ENCODE measurements around the gene LSM4.
"Not testable (repeated sequence)": the region's sequence is repeated elsewhere in the genome, so short reads cannot be mapped to it uniquely, and the experiment has no call there.

LSM4 gene

GRCh38 chr19:18340190-18340989, 17.5 kb upstream of the LSM4 start, which contains the start of gene PGPEP1:
PGPEP1 (plus strand) TSS chr19:18340598; CDS start chr19:18340682, 84 bp downstream.
- Histone ChIP-seq H3K4me1 (ENCODE audit: insufficient read depth, low read length) (peaks cover 4% of the 10 kb centered on the region), H3K27me3 (ENCODE audit: insufficient read depth, low read length) (no peaks in the 10 kb centered on the region), H3K9ac (ENCODE audit: low read depth, low read length) (peak within 1 kb of the TSS; percentile 65; the same call in 1 of the 2 replicates), H3K4me3 (ENCODE audit: low read length) (peak within 1 kb of the TSS; percentile 80), H3K27ac (ENCODE audit: low read length) (no peak within 1 kb of the TSS), H3K9me3 (ENCODE audit: insufficient read depth, low read depth, low read length) (no peaks in the 10 kb centered on the region), H3K36me3 (ENCODE audit: insufficient read depth, low read depth, low read length) (no peaks in the 10 kb centered on the region; the same call in 1 of the 2 replicates)

- H3K27me3 ChIP-seq (ENCODE audit: insufficient read depth, low read length): no peaks in the 10 kb centered on the region
- H3K27ac ChIP-seq (ENCODE audit: low read length): no peak overlapping the region
- H3K36me3 ChIP-seq (ENCODE audit: insufficient read depth, low read depth, low read length): no peaks in the 10 kb centered on the region; the same call in 1 of the 2 replicates
- no peak overlapping the region for H3K9ac ChIP-seq (ENCODE audit: low read depth, low read length)
- H3K9me3 ChIP-seq (ENCODE audit: insufficient read depth, low read depth, low read length): no peaks in the 10 kb centered on the region
- peak overlapping the region; percentile 80; the same call in 1 of the 2 replicates for H3K4me3 ChIP-seq (ENCODE audit: low read length)
- H3K4me1 ChIP-seq (ENCODE audit: insufficient read depth, low read length): peaks cover 4% of the 10 kb centered on the region
These were observed 16.8 kb upstream of the LSM4 start for GRCh38 chr19:18339723-18340122.

GRCh38 chr19:18338541-18338940, 15.7 kb upstream of the LSM4 start:
- peaks cover 4% of the 10 kb centered on the region for H3K4me1 ChIP-seq (ENCODE audit: insufficient read depth, low read length)
- no peak overlapping the region for H3K4me3 ChIP-seq (ENCODE audit: low read length)
- no peaks in the 10 kb centered on the region for H3K9me3 ChIP-seq (ENCODE audit: insufficient read depth, low read depth, low read length)
- no peak overlapping the region for H3K9ac ChIP-seq (ENCODE audit: low read depth, low read length)
- H3K27me3 ChIP-seq (ENCODE audit: insufficient read depth, low read length): no peaks in the 10 kb centered on the region
- H3K36me3 ChIP-seq (ENCODE audit: insufficient read depth, low read depth, low read length): no peaks in the 10 kb centered on the region; the same call in 1 of the 2 replicates
- no peak overlapping the region for H3K27ac ChIP-seq (ENCODE audit: low read length)

- Histone ChIP-seq H3K4me3 (ENCODE audit: low read length) (no peak overlapping the region), H3K27me3 (ENCODE audit: insufficient read depth, low read length) (no peaks in the 10 kb centered on the region), H3K4me1 (ENCODE audit: insufficient read depth, low read length) (no peaks in the 10 kb centered on the region), H3K9me3 (ENCODE audit: insufficient read depth, low read depth, low read length) (no peaks in the 10 kb centered on the region), H3K36me3 (ENCODE audit: insufficient read depth, low read depth, low read length) (no peaks in the 10 kb centered on the region), H3K9ac (ENCODE audit: low read depth, low read length) (no peak overlapping the region), H3K27ac (ENCODE audit: low read length) (no peak overlapping the region)
These were observed 13.2 kb upstream of the LSM4 start for GRCh38 chr19:18336121-18336520.

GRCh38 chr19:18333680-18334079, 10.8 kb upstream of the LSM4 start:
- Histone ChIP-seq H3K27ac (ENCODE audit: low read length) (no peak overlapping the region), H3K36me3 (ENCODE audit: insufficient read depth, low read depth, low read length) (no peaks in the 10 kb centered on the region), H3K9me3 (ENCODE audit: insufficient read depth, low read depth, low read length) (no peaks in the 10 kb centered on the region), H3K4me1 (ENCODE audit: insufficient read depth, low read length) (no peaks in the 10 kb centered on the region), H3K4me3 (ENCODE audit: low read length) (no peak overlapping the region), H3K9ac (ENCODE audit: low read depth, low read length) (no peak overlapping the region), H3K27me3 (ENCODE audit: insufficient read depth, low read length) (no peaks in the 10 kb centered on the region)

GRCh38 chr19:18332917-18333530, 10.1 kb upstream of the LSM4 start:
- Histone ChIP-seq H3K9me3 (ENCODE audit: insufficient read depth, low read depth, low read length) (no peaks in the 10 kb centered on the region), H3K4me3 (ENCODE audit: low read length) (no peak overlapping the region), H3K27ac (ENCODE audit: low read length) (no peak overlapping the region), H3K36me3 (ENCODE audit: insufficient read depth, low read depth, low read length) (no peaks in the 10 kb centered on the region), H3K27me3 (ENCODE audit: insufficient read depth, low read length) (no peaks in the 10 kb centered on the region), H3K4me1 (ENCODE audit: insufficient read depth, low read length) (no peaks in the 10 kb centered on the region), H3K9ac (ENCODE audit: low read depth, low read length) (no peak overlapping the region)

GRCh38 chr19:18330868-18331267, 8.0 kb upstream of the LSM4 start:
- Histone ChIP-seq H3K27me3 (ENCODE audit: insufficient read depth, low read length) (no peaks in the 10 kb centered on the region), H3K36me3 (ENCODE audit: insufficient read depth, low read depth, low read length) (no peaks in the 10 kb centered on the region), H3K4me3 (ENCODE audit: low read length) (no peak overlapping the region), H3K9ac (ENCODE audit: low read depth, low read length) (no peak overlapping the region), H3K9me3 (ENCODE audit: insufficient read depth, low read depth, low read length) (no peaks in the 10 kb centered on the region), H3K4me1 (ENCODE audit: insufficient read depth, low read length) (no peaks in the 10 kb centered on the region), H3K27ac (ENCODE audit: low read length) (no peak overlapping the region)

- Histone ChIP-seq H3K27ac (ENCODE audit: low read length) (peak overlapping the region; percentile 9), H3K9me3 (ENCODE audit: insufficient read depth, low read depth, low read length) (no peaks in the 10 kb centered on the region), H3K27me3 (ENCODE audit: insufficient read depth, low read length) (no peaks in the 10 kb centered on the region), H3K36me3 (ENCODE audit: insufficient read depth, low read depth, low read length) (no peaks in the 10 kb centered on the region), H3K4me1 (ENCODE audit: insufficient read depth, low read length) (no peaks in the 10 kb centered on the region), H3K9ac (ENCODE audit: low read depth, low read length) (peak overlapping the region; percentile 67; the same call in 1 of the 2 replicates), H3K4me3 (ENCODE audit: low read length) (peak overlapping the region; percentile 66)
These were observed 6.1 kb upstream of the LSM4 start for GRCh38 chr19:18329035-18329376.

GRCh38 chr19:18328340-18329034, 5.6 kb upstream of the LSM4 start:
- Histone ChIP-seq H3K9ac (ENCODE audit: low read depth, low read length) (peak overlapping the region; percentile 67; the same call in 1 of the 2 replicates), H3K4me3 (ENCODE audit: low read length) (peak overlapping the region; percentile 66), H3K27ac (ENCODE audit: low read length) (peak overlapping the region; percentile 9), H3K36me3 (ENCODE audit: insufficient read depth, low read depth, low read length) (no peaks in the 10 kb centered on the region), H3K9me3 (ENCODE audit: insufficient read depth, low read depth, low read length) (no peaks in the 10 kb centered on the region), H3K27me3 (ENCODE audit: insufficient read depth, low read length) (no peaks in the 10 kb centered on the region), H3K4me1 (ENCODE audit: insufficient read depth, low read length) (peaks cover 3% of the 10 kb centered on the region)

- Histone ChIP-seq H3K36me3 (ENCODE audit: insufficient read depth, low read depth, low read length) (no peaks in the 10 kb centered on the region), H3K9me3 (ENCODE audit: insufficient read depth, low read depth, low read length) (no peaks in the 10 kb centered on the region), H3K9ac (ENCODE audit: low read depth, low read length) (no peak overlapping the region), H3K27ac (ENCODE audit: low read length) (no peak overlapping the region), H3K4me1 (ENCODE audit: insufficient read depth, low read length) (peaks cover 8% of the 10 kb centered on the region), H3K27me3 (ENCODE audit: insufficient read depth, low read length) (no peaks in the 10 kb centered on the region), H3K4me3 (ENCODE audit: low read length) (no peak overlapping the region)
These were observed 3.9 kb upstream of the LSM4 start for GRCh38 chr19:18326772-18327171.

GRCh38 chr19:18324373-18324731, 1.5 kb upstream of the LSM4 start:
- not testable (repeated sequence) for H3K4me3 ChIP-seq (ENCODE audit: low read length); H3K36me3 ChIP-seq (ENCODE audit: insufficient read depth, low read depth, low read length); H3K27ac ChIP-seq (ENCODE audit: low read length); H3K9me3 ChIP-seq (ENCODE audit: insufficient read depth, low read depth, low read length); H3K9ac ChIP-seq (ENCODE audit: low read depth, low read length); H3K27me3 ChIP-seq (ENCODE audit: insufficient read depth, low read length)
- H3K4me1 ChIP-seq (ENCODE audit: insufficient read depth, low read length): peaks cover 15% of the 10 kb centered on the region
